Endodermal cell (in vitro differentiated cells): Measurements from ENCODE around the gene CORO2A. TPM values are rescaled to one million over a fixed set of nuclear protein-coding genes. Genes with fewer than 3 reads are reported as not detected.

Experiments
- DNase-seq: peaks from one replicate; pipeline ENCODE4 v3.0.0-alpha.2; 2017
- H3K27ac ChIP-seq: 2 replicates; pipeline ENCODE4 v1.5.1; 2013; ENCODE audit warnings: mild to moderate bottlenecking, low read depth, low read length, moderate library complexity
- H3K27me3 ChIP-seq: 2 replicates; pipeline ENCODE4 v1.6.1; 2013; ENCODE audit warnings: mild to moderate bottlenecking, low read length, moderate library complexity; ENCODE audit not compliant: insufficient read depth, control insufficient read depth, poor library complexity, severe bottlenecking
- H3K36me3 ChIP-seq: 2 replicates; pipeline ENCODE4 v1.7.0; 2013; ENCODE audit warnings: mild to moderate bottlenecking, low read length, moderate library complexity; ENCODE audit not compliant: control insufficient read depth, insufficient read depth
- H3K4me1 ChIP-seq: one replicate; pipeline ENCODE4 v1.7.0; 2013; ENCODE audit warnings: low read length; ENCODE audit not compliant: control insufficient read depth, insufficient read depth
- H3K4me3 ChIP-seq: 2 replicates; pipeline ENCODE4 v1.5.1; 2013; ENCODE audit warnings: mild to moderate bottlenecking, low read length, moderate library complexity
- H3K9ac ChIP-seq: 2 replicates; pipeline ENCODE4 v1.6.1; 2013; ENCODE audit warnings: mild to moderate bottlenecking, low read length, moderate library complexity; ENCODE audit not compliant: poor library complexity, severe bottlenecking; ENCODE audit errors: extremely low read depth
- H3K9me3 ChIP-seq: 2 replicates; pipeline ENCODE4 v1.6.1; 2013; ENCODE audit warnings: mild to moderate bottlenecking, low read length, moderate library complexity; ENCODE audit not compliant: control insufficient read depth
- H3K27ac Mint-ChIP-seq: 2 replicates; pipeline ENCODE4 v1.8.0; 2020; ENCODE audit warnings: mixed read lengths
- H3K27me3 Mint-ChIP-seq: 2 replicates; pipeline ENCODE4 v1.8.0; 2021; ENCODE audit warnings: mild to moderate bottlenecking, mixed read lengths; ENCODE audit not compliant: insufficient read depth
- H3K36me3 Mint-ChIP-seq: 2 replicates; pipeline ENCODE4 v1.8.0; 2020; ENCODE audit warnings: low read depth, mixed read lengths
- H3K4me1 Mint-ChIP-seq: 2 replicates; pipeline ENCODE4 v1.8.0; 2020; ENCODE audit warnings: mixed read lengths
- H3K4me3 Mint-ChIP-seq: 2 replicates; pipeline ENCODE4 v1.8.0; 2020; ENCODE audit warnings: mild to moderate bottlenecking, moderate library complexity, mixed read lengths
- H3K9me3 Mint-ChIP-seq: 2 replicates; pipeline ENCODE4 v1.8.0; 2020; ENCODE audit warnings: mild to moderate bottlenecking, mixed read lengths
- CTCF ChIP-seq: fragments of 200-600 bp; sonication (generic); conservative IDR thresholded peaks from 2 replicates; pipeline ENCODE4 v1.5.0; 2021; ENCODE audit warnings: antibody characterized with exemption, mild to moderate bottlenecking
- WGBS, 2 experiments: methylation state at CpG; one replicate each; pipeline versions ENCODE4 v1.1.5 to v1.1.7; 2013; ENCODE audit warnings: missing lambda C conversion rate in 2 of 2, mixed read lengths in 1 of 2; ENCODE audit not compliant: insufficient coverage in 1 of 2, insufficient read length in 1 of 2; 5-methylcytosine and 5-hydroxymethylcytosine counted together
- total RNA-seq, 2 donors: library from RNA; stranded (reverse); fragmentation: NEBNext Ultra II Directional in 1 of 2; extraction: Animal tissue kit (Norgen Biotek cat#: 25700) in 1 of 2; gene quantifications; 2 replicates in 1 of 2; 3 replicates in 1 of 2; pipeline ENCODE4 v1.2.1, GENCODE V29; 2021

The CORO2A gene
- total RNA-seq, 2 donors from 2014 or later, result 21.0 to 22.8 TPM

DNA sequence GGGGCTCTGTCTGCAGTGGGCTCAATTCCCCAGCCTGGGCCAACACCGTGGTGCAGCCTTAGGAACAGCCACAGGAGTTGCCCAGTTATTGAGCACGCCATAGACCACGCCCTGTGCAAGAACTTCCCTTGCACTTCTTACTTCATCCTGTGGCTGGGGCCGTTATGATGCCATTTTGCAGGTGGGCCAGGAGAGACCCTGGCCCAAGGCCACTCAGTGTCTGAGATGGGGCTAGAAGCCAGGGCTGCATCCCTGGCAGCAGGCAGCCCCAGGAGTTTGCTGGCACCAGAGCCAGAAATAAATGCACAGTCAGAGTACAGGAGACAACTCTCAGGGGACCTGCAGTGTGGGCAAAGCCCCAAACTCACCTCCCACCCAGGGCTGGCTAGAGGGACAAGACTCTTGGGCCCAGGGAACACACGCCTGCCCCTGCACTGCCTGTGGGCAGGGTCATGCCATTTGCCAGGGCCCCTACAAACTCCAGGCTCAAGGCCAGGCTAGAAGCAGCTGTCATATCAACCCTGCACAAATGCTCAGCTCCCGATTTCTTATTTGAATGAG, 6.7 kb downstream of the CORO2A start:
- no peak overlapping the region for H3K27ac Mint-ChIP-seq
- Histone ChIP-seq H3K27me3 (no peaks in the 10 kb centered on the region), H3K27ac (no peak overlapping the region), H3K9ac (no peak overlapping the region), H3K9me3 (no peaks in the 10 kb centered on the region), H3K4me3 (no peak overlapping the region), H3K4me1 (peaks cover 12% of the 10 kb centered on the region), H3K36me3 (no peaks in the 10 kb centered on the region)
- TF ChIP-seq CTCF, result no peak
- peaks cover 30% of the 10 kb centered on the region for H3K4me1 Mint-ChIP-seq
- WGBS, 2 experiments, result 81 to 85% methylated on average over 4 to 6 of the region's 6 CpGs
- no peaks in the 10 kb centered on the region for H3K27me3 Mint-ChIP-seq
- no peak for DNase-seq
- no peaks in the 10 kb centered on the region for H3K9me3 Mint-ChIP-seq
- H3K36me3 Mint-ChIP-seq, result peaks cover 3% of the 10 kb centered on the region
- H3K4me3 Mint-ChIP-seq, result no peak overlapping the region

GRCh38 chr9:98185021-98185567, 7.3 kb downstream of the CORO2A start:
- Histone ChIP-seq H3K9me3 (no peaks in the 10 kb centered on the region), H3K27ac (no peak overlapping the region), H3K4me3 (no peak overlapping the region), H3K4me1 (peaks cover 12% of the 10 kb centered on the region), H3K36me3 (no peaks in the 10 kb centered on the region), H3K27me3 (no peaks in the 10 kb centered on the region), H3K9ac (no peak overlapping the region)
- peaks cover 3% of the 10 kb centered on the region for H3K36me3 Mint-ChIP-seq
- TF ChIP-seq CTCF, result no peak
- H3K27me3 Mint-ChIP-seq, result no peaks in the 10 kb centered on the region
- H3K4me1 Mint-ChIP-seq, result peaks cover 25% of the 10 kb centered on the region
- WGBS, 2 experiments, result 93 to 100% methylated on average over 5 to 6 of the region's 6 CpGs
- no peaks in the 10 kb centered on the region for H3K9me3 Mint-ChIP-seq
- DNase-seq, result no peak
- H3K27ac Mint-ChIP-seq, result no peak overlapping the region
- no peak overlapping the region for H3K4me3 Mint-ChIP-seq

GRCh38 chr9:98184326-98184725, 8.1 kb downstream of the CORO2A start:
- H3K36me3 Mint-ChIP-seq, result peaks cover 3% of the 10 kb centered on the region
- Histone ChIP-seq H3K9me3 (no peaks in the 10 kb centered on the region), H3K27me3 (no peaks in the 10 kb centered on the region), H3K4me1 (peaks cover 12% of the 10 kb centered on the region), H3K4me3 (no peak overlapping the region), H3K36me3 (no peaks in the 10 kb centered on the region), H3K27ac (no peak overlapping the region), H3K9ac (no peak overlapping the region)
- DNase-seq, result no peak
- no peak overlapping the region for H3K4me3 Mint-ChIP-seq
- peaks cover 25% of the 10 kb centered on the region for H3K4me1 Mint-ChIP-seq
- 84 to 92% methylated on average over 2 to 6 of the region's 6 CpGs for WGBS, 2 experiments
- H3K9me3 Mint-ChIP-seq, result no peaks in the 10 kb centered on the region
- no peak for TF ChIP-seq CTCF
- H3K27me3 Mint-ChIP-seq, result no peaks in the 10 kb centered on the region
- no peak overlapping the region for H3K27ac Mint-ChIP-seq
